GM21447 (cell line): ENCODE results near the gene LY6G6C.

Experiments used
- ATAC-seq: cut with Tn5 transposase; IDR thresholded peaks from one replicate; pipeline ENCODE4 v1.9.1; 2021; ENCODE audit not compliant: unreplicated experiment

Gene LY6G6C

GRCh38 chr6:31687321-31687720 is 34.2 kb downstream of the LY6G6C start:
- ATAC-seq, result no peak

GRCh38 chr6:31686483-31686882 is 35.1 kb downstream of the LY6G6C start:
- ATAC-seq, result no peak

- ATAC-seq, result no peak
These were observed 38.0 kb downstream of the LY6G6C start for GRCh38 chr6:31683591-31683990.

- no peak for ATAC-seq
These were observed 40.3 kb downstream of the LY6G6C start for GRCh38 chr6:31681135-31681671.

- no peak for ATAC-seq
These were observed 41.1 kb downstream of the LY6G6C start, which contains the start of gene LY6G5C for GRCh38 chr6:31680226-31681134. Gene LY6G5C (minus strand): TSS chr6:31681067. CDS start chr6:31680373, 694 bp downstream.

GRCh38 chr6:31677955-31678354 is 43.6 kb downstream of the LY6G6C start:
- no peak for ATAC-seq

- no peak for ATAC-seq
These were observed 44.6 kb downstream of the LY6G6C start for GRCh38 chr6:31676904-31677303.

- no peak for ATAC-seq
These were observed 45.1 kb downstream of the LY6G6C start for GRCh38 chr6:31676322-31676903.

GRCh38 chr6:31669676-31670075 is 51.9 kb downstream of the LY6G6C start, which contains the start of gene LY6G5B:
Gene LY6G5B (plus strand): TSS chr6:31669976. CDS start chr6:31670951, 975 bp downstream.
- ATAC-seq, result no peak
